ENCODE data around the gene GPR142.

The GPR142 gene

DNA sequence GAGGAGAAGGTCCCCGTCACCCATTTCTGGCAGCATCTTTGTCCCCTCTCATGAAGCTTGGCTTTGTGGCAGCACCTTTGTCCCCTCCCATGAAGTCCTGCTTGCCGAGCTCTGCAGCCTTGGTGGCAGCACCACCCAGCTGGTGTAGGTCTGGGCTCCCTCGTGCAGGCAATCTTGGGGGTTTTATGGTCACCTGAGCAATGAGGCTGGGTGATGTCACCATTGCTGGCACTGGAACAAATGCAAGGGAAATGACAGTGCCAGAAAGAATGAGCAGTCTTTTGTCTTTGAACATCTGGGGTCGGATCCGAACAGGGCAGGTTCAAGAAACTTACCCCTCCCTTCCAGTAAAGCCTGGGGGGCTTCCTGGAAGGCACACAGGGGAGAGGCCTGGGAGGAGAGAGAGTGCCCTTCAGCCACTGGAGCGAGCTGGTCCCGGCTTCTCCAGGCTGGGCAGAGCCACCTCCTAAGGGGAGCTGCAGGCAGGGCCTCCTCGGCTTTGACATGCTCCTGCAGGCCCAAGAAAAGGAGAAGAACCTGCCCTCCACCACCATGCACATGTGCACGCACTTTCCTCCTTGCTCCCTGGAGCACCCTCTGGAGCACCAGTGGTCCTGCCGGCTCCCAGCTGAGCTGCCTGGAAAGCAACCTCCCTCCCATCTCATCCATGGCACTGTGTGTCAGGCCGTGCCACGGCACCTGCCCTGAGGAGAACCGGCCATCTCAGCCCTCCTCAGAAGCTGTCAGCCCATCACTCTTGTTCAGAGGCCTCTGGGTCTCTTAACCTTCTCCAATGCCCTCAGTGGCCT is 21.7 kb upstream of the GPR142 start:
- DNase-seq (ENCODE audit: low read depth): no peak

- DNase-seq (ENCODE audit: low read depth): no peak
These were observed 19.7 kb upstream of the GPR142 start for GRCh38 chr17:74347646-74348045.

GRCh38 chr17:74349120-74349519 is 18.2 kb upstream of the GPR142 start:
- DNase-seq (ENCODE audit: low read depth): no peak

DNA sequence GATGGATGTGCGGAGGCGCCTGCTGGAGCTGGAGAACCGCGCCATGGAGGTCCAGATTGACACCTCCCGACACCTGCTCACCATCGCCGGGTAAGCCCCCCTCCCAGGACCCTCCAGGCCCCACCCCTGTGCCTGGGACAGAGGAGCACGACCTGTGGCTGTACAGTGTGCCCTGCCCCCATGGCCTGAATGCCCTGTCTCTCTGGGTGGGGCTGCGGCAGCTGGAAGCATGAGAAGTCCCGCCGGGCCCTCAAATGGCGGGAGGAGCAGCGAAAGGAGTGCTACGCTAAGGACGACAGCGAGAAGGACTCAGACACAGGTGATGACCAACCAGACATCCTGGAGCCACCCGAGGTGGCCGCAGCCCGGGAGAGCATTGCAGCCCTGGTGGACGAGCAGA is 16.8 kb upstream of the GPR142 start:
- no peak for DNase-seq (ENCODE audit: low read depth)

- DNase-seq (ENCODE audit: low read depth): no peak
These were observed 15.6 kb upstream of the GPR142 start for GRCh38 chr17:74351552-74352210.

GRCh38 chr17:74353446-74354060 is 13.8 kb upstream of the GPR142 start:
- DNase-seq (ENCODE audit: low read depth): no peak

- DNase-seq (ENCODE audit: low read depth): no peak
These were observed 13.2 kb upstream of the GPR142 start for GRCh38 chr17:74354123-74354522.

DNA sequence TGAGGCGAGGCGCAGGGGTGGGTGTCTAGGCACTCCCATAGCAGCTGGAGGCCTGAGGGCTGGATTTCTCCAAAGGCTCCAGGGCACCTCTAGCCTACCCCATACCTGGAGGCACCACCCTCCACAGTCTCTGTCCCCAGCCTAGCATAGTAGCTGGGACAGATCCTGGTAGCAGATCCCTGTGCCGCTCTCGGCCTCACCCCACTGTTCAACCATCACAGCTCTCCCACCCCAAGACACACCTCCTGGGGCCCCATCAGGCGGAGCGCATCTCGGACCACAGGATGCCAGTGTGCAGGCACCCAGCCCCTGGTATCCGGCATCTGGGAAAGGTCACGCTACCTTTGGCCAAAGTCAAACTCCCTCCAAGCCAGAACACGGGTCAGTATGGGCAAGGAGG is 12.7 kb upstream of the GPR142 start:
- no peak for DNase-seq (ENCODE audit: low read depth)

DNA sequence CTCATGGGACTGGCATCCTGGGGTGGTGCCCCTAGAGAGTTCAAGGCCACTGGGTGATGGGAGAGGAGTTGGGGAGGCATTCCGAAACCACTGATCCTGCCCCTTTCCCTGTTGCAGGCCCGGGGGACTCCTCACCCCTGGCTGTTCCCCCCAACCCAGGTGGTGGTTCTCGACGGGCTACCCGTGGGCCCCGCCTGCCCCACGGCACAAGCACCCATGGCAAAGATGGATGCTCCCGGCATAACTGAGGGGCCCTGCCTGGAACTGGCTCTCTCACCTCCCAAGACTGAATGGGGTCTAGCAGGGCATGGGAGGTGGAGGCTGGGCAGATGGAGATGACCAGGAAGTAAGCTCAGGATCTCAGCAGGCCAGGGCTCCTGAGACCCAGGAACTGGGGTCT is 12.2 kb upstream of the GPR142 start:
- no peak for DNase-seq (ENCODE audit: low read depth)

GRCh38 chr17:74356646-74357465 is 10.4 kb upstream of the GPR142 start:
- DNase-seq (ENCODE audit: low read depth): no peak

- no peak for DNase-seq (ENCODE audit: low read depth)
These were observed 9.9 kb upstream of the GPR142 start for GRCh38 chr17:74357466-74357809.

- no peak for DNase-seq (ENCODE audit: low read depth)
These were observed 8.6 kb upstream of the GPR142 start for GRCh38 chr17:74358697-74359096.

- no peak for DNase-seq (ENCODE audit: low read depth)
These were observed 7.4 kb upstream of the GPR142 start for GRCh38 chr17:74359916-74360315.

DNA sequence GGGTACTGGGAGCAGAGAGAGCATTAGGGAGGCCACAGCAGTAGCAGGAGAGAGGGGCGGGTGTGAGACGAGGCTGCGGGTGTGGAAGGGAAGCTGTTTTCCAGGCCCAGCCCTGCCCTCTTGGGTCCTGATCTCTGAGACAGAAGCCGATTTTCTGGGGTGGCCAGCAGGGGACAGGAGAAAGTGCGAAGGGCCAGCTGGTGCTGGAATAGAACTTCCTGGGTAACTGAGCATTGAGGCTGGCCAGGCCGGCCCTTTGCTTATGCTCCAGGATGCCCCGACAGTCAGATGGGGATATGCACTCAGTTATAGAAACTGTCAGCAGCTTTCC is 6.4 kb upstream of the GPR142 start:
- no peak for DNase-seq (ENCODE audit: low read depth)

DNA sequence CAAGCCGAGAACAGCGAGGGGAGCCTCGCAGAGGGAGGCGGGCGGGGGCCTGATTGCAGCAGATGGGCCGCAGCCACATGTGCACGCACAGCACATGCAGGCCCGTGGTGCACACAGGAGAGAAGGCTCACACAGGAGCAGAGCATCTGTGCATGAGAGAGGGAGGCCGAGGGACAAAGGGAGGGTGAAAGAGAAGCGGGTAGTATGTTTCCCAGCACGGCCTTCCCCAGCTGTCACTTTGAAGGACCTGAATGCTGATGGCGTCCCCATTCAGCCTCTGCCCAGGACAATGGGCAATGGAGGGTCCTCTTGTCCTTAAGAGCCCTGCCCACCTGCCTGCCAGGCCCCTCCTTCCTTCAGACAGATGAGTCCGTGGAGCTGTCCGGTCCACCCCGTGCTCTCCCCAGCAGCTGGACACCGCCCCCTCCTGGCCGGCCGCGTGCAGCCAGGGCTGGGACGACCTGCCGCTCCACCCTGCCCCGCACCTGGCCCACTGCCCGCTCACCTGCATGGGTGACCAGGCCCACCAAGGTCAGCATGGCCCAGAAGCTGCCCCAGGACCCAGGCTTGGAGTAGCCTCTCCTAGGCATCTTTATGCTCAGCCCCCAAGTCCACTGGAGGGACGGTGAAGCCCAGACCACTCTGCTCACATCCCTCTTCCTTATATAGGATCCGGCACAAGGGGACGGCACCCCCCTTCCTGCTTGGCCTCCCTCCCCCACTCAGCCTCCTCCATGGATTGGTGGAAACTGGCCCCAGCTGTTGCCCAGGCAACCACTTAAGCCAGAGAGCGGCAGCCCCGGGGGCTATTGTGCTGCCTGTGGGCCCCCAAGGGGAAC is 5.9 kb upstream of the GPR142 start, which contains the start of gene BTBD17:
Gene BTBD17 (minus strand): TSS at position 639 of the 839 bp plus-strand sequence. CDS start 49 bp downstream, at position 590.
- no peak for DNase-seq (ENCODE audit: low read depth)

GRCh38 chr17:74362069-74362405 is 5.3 kb upstream of the GPR142 start:
- DNase-seq (ENCODE audit: low read depth): no peak

GRCh38 chr17:74362810-74363498 is 4.4 kb upstream of the GPR142 start:
- DNase-seq (ENCODE audit: low read depth): no peak

GRCh38 chr17:74368341-74369081 is 1.2 kb downstream of the GPR142 start:
- DNase-seq (ENCODE audit: low read depth): no peak

DNA sequence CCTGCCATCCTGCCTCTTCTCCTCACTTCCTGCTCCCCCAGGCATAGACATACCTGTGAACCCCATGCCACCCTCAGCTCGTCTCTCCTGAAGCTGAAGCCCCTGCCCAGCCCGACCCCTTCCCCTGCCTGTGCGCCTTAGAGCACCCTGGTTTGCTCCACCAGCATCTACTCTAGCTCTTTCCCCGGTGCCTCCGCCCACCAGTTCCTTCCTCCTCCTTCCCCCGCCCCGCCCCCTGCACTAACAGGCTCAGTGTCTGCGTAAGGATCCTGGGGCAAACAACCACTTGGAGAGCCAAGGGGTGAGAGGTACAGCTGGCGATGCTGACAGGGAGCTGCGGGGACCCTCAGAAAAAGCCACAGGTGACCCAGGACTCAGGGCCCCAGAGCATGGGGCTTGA is 1.9 kb downstream of the GPR142 start:
- DNase-seq (ENCODE audit: low read depth): no peak

All from CMK (cell line).